SU-DHL-6 (cell line): ENCODE measurements around the gene CCDC24.

ENCODE experiments used
- H2AFZ ChIP-seq: fragments of 200-600 bp; sonication (generic); 2 replicates; pipeline ENCODE4 v1.6.1; 2014; ENCODE audit warnings: low read depth, mild to moderate bottlenecking, moderate library complexity, mixed read lengths, antibody characterized with exemption, low read length; ENCODE audit not compliant: severe bottlenecking
- H3F3A ChIP-seq: fragments of 200-600 bp; shearing (Covaris generic); 2 replicates; pipeline ENCODE4 v1.6.0; 2016; ENCODE audit warnings: antibody characterized with exemption, mild to moderate bottlenecking; ENCODE audit not compliant: insufficient read depth
- H3K27ac ChIP-seq: fragments of 200-600 bp; sonication (generic); 2 replicates; pipeline ENCODE4 v1.5.1; 2016; ENCODE audit warnings: low read depth, mild to moderate bottlenecking, low read length, moderate library complexity, mixed read lengths
- H3K27me3 ChIP-seq: fragments of 200-600 bp; sonication (generic), shearing (Covaris generic); 2 replicates; pipeline ENCODE4 v1.6.0; 2014; ENCODE audit warnings: mild to moderate bottlenecking, low read length
- H3K36me3 ChIP-seq: fragments of 200-600 bp; sonication (generic); 2 replicates; pipeline ENCODE4 v1.6.1; 2014; ENCODE audit warnings: mild to moderate bottlenecking, low read length, mixed read lengths
- H3K4me2 ChIP-seq: fragments of 300-600, 200-600 bp; shearing (Covaris generic), sonication (generic); 2 replicates; pipeline ENCODE4 v1.6.0; 2014; ENCODE audit warnings: low read length, low read depth, mild to moderate bottlenecking; ENCODE audit not compliant: poor library complexity, severe bottlenecking
- H3K4me3 ChIP-seq: fragments of 200-600 bp; sonication (generic); 2 replicates; pipeline ENCODE4 v1.5.1; 2014; ENCODE audit warnings: antibody characterized with exemption, low read length, mild to moderate bottlenecking, mixed read lengths; ENCODE audit not compliant: insufficient read depth, poor library complexity, severe bottlenecking
- H3K79me2 ChIP-seq: fragments of 200-600 bp; sonication (generic); 2 replicates; pipeline ENCODE4 v1.6.1; 2014; ENCODE audit warnings: mild to moderate bottlenecking, low read length, moderate library complexity; ENCODE audit not compliant: insufficient read depth
- H3K9ac ChIP-seq: fragments of 200-600 bp; sonication (generic); 2 replicates; pipeline ENCODE4 v1.7.0; 2014; ENCODE audit warnings: mild to moderate bottlenecking, low read length
- H3K9me2 ChIP-seq: fragments of 200-600 bp; sonication (generic); replicated peaks from 2 replicates; pipeline ENCODE4 v1.6.1; 2014; ENCODE audit warnings: low read length; ENCODE audit not compliant: insufficient read depth
- H3K9me3 ChIP-seq: fragments of 200-600 bp; sonication (generic); 2 replicates; pipeline ENCODE4 v1.6.1; 2014; ENCODE audit warnings: low read length, mixed read lengths; ENCODE audit not compliant: insufficient read depth
- H4K20me1 ChIP-seq: fragments of 200-600 bp; sonication (generic); 2 replicates; pipeline ENCODE4 v1.6.1; 2014; ENCODE audit warnings: low read depth, mild to moderate bottlenecking, antibody characterized with exemption, low read length, moderate library complexity, mixed read lengths
- EZH2phosphoT487 ChIP-seq: fragments of 200-600 bp; sonication (generic), shearing (Covaris generic); conservative IDR thresholded peaks from 2 replicates; pipeline ENCODE4 v1.6.1; 2018; ENCODE audit warnings: mild to moderate bottlenecking, antibody characterized with exemption, low read length, moderate library complexity, mixed read lengths
- TF ChIP-seq, protein P1 (sequence below): fragments of 200-600 bp; sonication (generic); IDR thresholded peaks from one replicate; pipeline ENCODE4 v1.5.1; 2017; ENCODE audit warnings: antibody characterized with exemption, mild to moderate bottlenecking, low read length, moderate library complexity; ENCODE audit not compliant: insufficient read depth, poor library complexity, severe bottlenecking

Gene CCDC24

DNA sequence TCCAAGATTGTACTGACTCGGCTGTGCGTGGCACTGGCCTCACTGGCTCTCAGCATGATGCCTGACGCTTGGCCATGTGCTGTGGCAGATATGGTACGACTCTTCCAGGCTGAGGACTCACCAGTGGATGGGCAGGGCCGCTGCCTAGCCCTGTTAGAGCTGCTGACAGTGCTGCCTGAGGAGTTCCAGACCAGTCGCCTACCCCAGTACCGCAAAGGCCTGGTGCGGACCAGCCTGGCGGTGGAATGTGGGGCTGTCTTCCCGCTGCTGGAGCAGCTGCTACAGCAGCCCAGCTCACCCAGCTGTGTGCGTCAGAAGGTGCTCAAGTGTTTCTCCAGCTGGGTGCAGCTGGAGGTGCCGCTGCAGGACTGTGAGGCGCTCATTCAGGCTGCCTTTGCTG, 41.7 kb upstream of the CCDC24 start:
- TF ChIP-seq, protein P1, sequence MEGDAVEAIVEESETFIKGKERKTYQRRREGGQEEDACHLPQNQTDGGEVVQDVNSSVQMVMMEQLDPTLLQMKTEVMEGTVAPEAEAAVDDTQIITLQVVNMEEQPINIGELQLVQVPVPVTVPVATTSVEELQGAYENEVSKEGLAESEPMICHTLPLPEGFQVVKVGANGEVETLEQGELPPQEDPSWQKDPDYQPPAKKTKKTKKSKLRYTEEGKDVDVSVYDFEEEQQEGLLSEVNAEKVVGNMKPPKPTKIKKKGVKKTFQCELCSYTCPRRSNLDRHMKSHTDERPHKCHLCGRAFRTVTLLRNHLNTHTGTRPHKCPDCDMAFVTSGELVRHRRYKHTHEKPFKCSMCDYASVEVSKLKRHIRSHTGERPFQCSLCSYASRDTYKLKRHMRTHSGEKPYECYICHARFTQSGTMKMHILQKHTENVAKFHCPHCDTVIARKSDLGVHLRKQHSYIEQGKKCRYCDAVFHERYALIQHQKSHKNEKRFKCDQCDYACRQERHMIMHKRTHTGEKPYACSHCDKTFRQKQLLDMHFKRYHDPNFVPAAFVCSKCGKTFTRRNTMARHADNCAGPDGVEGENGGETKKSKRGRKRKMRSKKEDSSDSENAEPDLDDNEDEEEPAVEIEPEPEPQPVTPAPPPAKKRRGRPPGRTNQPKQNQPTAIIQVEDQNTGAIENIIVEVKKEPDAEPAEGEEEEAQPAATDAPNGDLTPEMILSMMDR: no peak
- TF ChIP-seq EZH2phosphoT487: no peak
- Histone ChIP-seq H3K9me3 (no peaks in the 10 kb centered on the region), H3K27ac (no peak overlapping the region), H2AFZ (no peak overlapping the region), H3K27me3 (no peaks in the 10 kb centered on the region), H3F3A (no peaks in the 10 kb centered on the region), H4K20me1 (no peaks in the 10 kb centered on the region; the same call in 1 of the 2 replicates), H3K9ac (no peak overlapping the region), H3K36me3 (no peaks in the 10 kb centered on the region), H3K9me2 (no peaks in the 10 kb centered on the region), H3K4me2 (no peak overlapping the region), H3K79me2 (peaks cover 27% of the 10 kb centered on the region; the same call in 1 of the 2 replicates), H3K4me3 (no peak overlapping the region)

DNA sequence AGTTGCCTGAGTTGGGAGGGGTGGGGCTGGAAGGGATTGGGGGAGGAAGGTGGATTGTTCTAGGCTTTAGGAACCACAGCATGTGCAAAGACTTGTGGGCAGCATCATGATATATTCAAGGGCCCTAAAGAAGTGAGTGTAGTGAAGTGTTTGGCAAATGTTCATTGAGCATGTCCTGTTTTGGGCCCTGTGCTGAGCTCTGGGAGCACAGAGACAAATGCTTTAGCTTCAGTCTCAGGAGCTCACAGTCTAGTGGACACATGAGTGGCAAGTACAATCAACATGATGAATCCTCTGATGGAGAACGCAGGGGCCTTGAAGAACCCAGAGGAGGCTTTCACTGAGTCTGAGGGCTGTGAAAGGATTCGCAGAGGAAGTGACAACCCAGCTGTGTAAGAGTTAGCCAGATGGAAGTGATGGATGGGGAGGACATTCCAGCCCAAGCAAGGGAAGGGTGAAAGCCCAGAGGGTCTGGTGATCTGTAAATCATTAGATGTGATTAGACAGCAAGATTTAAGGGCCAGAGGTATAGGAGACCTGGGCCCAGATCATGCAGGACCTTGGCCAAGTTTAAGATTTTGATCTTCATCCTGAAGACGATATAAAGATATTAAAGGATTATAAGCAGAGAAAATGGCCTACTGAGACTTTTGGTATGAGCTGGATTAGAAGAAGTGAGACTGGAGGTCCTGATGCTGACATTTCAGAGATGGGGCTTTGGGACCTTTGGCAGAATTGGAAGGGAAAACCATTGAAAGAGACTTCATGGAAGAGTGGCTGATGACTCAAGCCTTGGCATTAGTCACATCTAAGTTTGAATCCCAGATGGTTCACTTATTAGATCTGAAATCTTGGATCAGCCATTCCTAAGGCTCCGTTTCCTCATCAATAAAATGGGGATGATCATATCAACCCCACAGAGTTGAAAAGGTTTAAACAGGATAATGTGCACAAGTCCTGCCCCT, 40.1 kb upstream of the CCDC24 start:
- no peaks in the 10 kb centered on the region for H3K9me2 ChIP-seq
- H3K4me2 ChIP-seq: no peak overlapping the region
- no peaks in the 10 kb centered on the region for H3K27me3 ChIP-seq
- TF ChIP-seq EZH2phosphoT487: no peak
- TF ChIP-seq, protein P1: no peak
- H3K9me3 ChIP-seq: no peaks in the 10 kb centered on the region
- H3K4me3 ChIP-seq: no peak overlapping the region
- H3F3A ChIP-seq: no peaks in the 10 kb centered on the region
- H3K27ac ChIP-seq: no peak overlapping the region
- H3K9ac ChIP-seq: no peak overlapping the region
- no peak overlapping the region for H2AFZ ChIP-seq
- H3K79me2 ChIP-seq: peaks cover 15% of the 10 kb centered on the region; the same call in 1 of the 2 replicates
- H3K36me3 ChIP-seq: no peaks in the 10 kb centered on the region
- H4K20me1 ChIP-seq: no peaks in the 10 kb centered on the region; the same call in 1 of the 2 replicates

DNA sequence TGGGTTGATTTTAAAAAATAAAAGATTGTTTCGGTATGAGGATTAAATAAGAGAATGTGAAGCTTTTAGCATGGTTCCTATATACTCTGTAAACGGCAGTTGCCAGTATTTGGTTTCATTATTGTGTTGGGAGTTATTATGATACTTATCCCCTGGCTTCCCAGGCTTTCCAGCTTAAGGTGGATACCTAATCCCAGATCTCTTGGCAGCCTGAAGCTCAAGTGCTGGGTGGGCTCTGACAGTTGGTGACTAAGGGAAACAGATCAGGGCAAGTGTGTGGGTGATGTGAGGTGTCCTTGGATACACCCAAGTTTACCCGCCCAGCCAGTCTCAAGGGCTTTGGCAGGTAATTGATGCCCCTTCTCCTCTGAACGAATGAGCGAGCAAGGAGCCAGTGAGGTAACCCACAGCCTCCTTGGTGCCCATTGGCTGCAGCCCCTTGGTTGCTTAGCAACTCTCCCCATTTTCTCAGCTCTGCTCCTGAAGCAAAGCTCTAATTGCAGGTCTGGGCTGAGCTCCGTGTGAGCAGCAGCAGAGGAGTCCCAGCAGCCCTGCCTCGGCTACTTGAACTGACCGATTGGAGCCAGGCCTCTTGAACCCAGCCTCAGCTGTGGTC, 38.6 kb upstream of the CCDC24 start:
- H4K20me1 ChIP-seq: no peaks in the 10 kb centered on the region; the same call in 1 of the 2 replicates
- H3K9ac ChIP-seq: no peak overlapping the region
- no peaks in the 10 kb centered on the region for H3K36me3 ChIP-seq
- H3K4me2 ChIP-seq: no peak overlapping the region
- H3K9me2 ChIP-seq: no peaks in the 10 kb centered on the region
- no peaks in the 10 kb centered on the region for H3K9me3 ChIP-seq
- no peak overlapping the region for H3K27ac ChIP-seq
- H2AFZ ChIP-seq: no peak overlapping the region
- H3K4me3 ChIP-seq: no peak overlapping the region
- peaks cover 6% of the 10 kb centered on the region; the same call in 1 of the 2 replicates for H3K79me2 ChIP-seq
- H3F3A ChIP-seq: no peaks in the 10 kb centered on the region
- H3K27me3 ChIP-seq: no peaks in the 10 kb centered on the region
- TF ChIP-seq, protein P1: no peak
- no peak for TF ChIP-seq EZH2phosphoT487
